Activated CD8-positive, alpha-beta T cell treated with anti-CD3 and anti-CD28 coated beads for 36 hours (primary cell): ENCODE measurements around the gene AURKAIP1. TPM values are rescaled to one million over a fixed set of nuclear protein-coding genes. Genes with fewer than 3 reads are reported as not detected.

Experiments used
- ATAC-seq: fragments of 200-7000 bp; cut with Tn5 transposase; one replicate; pipeline ENCODE4 v1.10.0; 2021; ENCODE audit warnings: mild to moderate bottlenecking, moderate library complexity
- CTCF ChIA-PET: fragments of 350-600 bp; sonication (Branson Sonifier 250); formaldehyde crosslinking; loops from one replicate; lab custom pipeline; 2021; ENCODE audit warnings: antibody characterized with exemption; lab: Charles Lee
- POLR2A ChIA-PET: fragments of 350-600 bp; sonication (Branson Sonifier 250); formaldehyde crosslinking; loops from one replicate; lab custom pipeline; 2021; ENCODE audit warnings: antibody characterized with exemption; lab: Charles Lee
- DNase-seq: peaks from one replicate; pipeline ENCODE4 v3.0.0-alpha.2; 2020
- H3K27ac Mint-ChIP-seq: one replicate; pipeline ENCODE4 v1.8.0; 2021; ENCODE audit warnings: mild to moderate bottlenecking, mixed read lengths
- H3K27me3 Mint-ChIP-seq: one replicate; pipeline ENCODE4 v1.8.0; 2021; ENCODE audit warnings: mixed read lengths
- H3K36me3 Mint-ChIP-seq: one replicate; pipeline ENCODE4 v1.8.0; 2021; ENCODE audit warnings: low read depth, mixed read lengths
- H3K4me1 Mint-ChIP-seq: one replicate; pipeline ENCODE4 v1.8.0; 2021; ENCODE audit warnings: low read depth, mixed read lengths
- H3K4me3 Mint-ChIP-seq: one replicate; pipeline ENCODE4 v1.8.0; 2021; ENCODE audit warnings: mild to moderate bottlenecking, moderate library complexity, mixed read lengths
- H3K9me3 Mint-ChIP-seq: one replicate; pipeline ENCODE4 v1.8.0; 2021; ENCODE audit warnings: mixed read lengths
- intact Hi-C: fragments of 100-400 bp; cut with micrococcal nuclease; formaldehyde crosslinking; loops from one replicate; pipeline ENCODE4 v1.10.0; 2022
- total RNA-seq, 2 experiments: library from RNA; stranded (reverse); gene quantifications; one replicate each; pipeline ENCODE4 v1.2.3, GENCODE V29; 2021
- TF ChIP-seq, protein P1 (sequence below): fragments of 200-600 bp; IDR thresholded peaks from one replicate; pipeline ENCODE4 v1.8.0; 2022; ENCODE audit warnings: antibody characterized with exemption, mild to moderate bottlenecking

The AURKAIP1 gene
- total RNA-seq, 2 experiments from 2014 or later, result 127 TPM

DNA sequence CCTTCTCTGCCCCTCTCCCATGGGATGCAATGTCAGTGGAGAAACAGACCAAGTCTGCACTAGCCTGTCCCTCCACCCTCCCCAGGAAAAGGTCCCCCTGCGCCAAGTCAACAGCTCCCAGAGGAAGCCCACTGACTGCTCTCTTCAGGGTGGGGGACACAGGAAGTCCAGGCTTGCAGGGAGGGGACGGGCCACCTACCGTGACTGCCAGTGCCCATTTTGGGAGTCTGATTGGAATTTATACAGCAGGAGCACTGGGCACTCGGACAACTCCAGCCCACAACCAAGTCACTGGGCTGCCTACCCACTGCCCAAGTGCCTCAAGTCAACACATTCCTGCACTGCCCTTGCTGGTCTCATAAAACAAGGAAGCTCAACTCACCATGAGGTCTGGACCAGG, 18.0 kb upstream of the AURKAIP1 start:
- ATAC-seq (no peak), DNase-seq (no peak)
- H3K4me1 Mint-ChIP-seq, result peaks cover 24% of the 10 kb centered on the region
- H3K9me3 Mint-ChIP-seq, result no peaks in the 10 kb centered on the region
- peaks cover 70% of the 10 kb centered on the region for H3K36me3 Mint-ChIP-seq
- H3K27ac Mint-ChIP-seq, result no peak overlapping the region
- intact Hi-C loops, result no loop called here
- TF ChIP-seq, protein P1, sequence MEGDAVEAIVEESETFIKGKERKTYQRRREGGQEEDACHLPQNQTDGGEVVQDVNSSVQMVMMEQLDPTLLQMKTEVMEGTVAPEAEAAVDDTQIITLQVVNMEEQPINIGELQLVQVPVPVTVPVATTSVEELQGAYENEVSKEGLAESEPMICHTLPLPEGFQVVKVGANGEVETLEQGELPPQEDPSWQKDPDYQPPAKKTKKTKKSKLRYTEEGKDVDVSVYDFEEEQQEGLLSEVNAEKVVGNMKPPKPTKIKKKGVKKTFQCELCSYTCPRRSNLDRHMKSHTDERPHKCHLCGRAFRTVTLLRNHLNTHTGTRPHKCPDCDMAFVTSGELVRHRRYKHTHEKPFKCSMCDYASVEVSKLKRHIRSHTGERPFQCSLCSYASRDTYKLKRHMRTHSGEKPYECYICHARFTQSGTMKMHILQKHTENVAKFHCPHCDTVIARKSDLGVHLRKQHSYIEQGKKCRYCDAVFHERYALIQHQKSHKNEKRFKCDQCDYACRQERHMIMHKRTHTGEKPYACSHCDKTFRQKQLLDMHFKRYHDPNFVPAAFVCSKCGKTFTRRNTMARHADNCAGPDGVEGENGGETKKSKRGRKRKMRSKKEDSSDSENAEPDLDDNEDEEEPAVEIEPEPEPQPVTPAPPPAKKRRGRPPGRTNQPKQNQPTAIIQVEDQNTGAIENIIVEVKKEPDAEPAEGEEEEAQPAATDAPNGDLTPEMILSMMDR, result no peak
- H3K4me3 Mint-ChIP-seq, result no peak overlapping the region
- ChIA-PET POLR2A (interaction anchor here (0.5 to 2.0 kb wide), 2 partner anchors 8 to 656 kb away, joined by 3 to 4 read pairs; no protein-coding TSS in a partner anchor), CTCF (no interaction called here)
- H3K27me3 Mint-ChIP-seq, result no peaks in the 10 kb centered on the region

DNA sequence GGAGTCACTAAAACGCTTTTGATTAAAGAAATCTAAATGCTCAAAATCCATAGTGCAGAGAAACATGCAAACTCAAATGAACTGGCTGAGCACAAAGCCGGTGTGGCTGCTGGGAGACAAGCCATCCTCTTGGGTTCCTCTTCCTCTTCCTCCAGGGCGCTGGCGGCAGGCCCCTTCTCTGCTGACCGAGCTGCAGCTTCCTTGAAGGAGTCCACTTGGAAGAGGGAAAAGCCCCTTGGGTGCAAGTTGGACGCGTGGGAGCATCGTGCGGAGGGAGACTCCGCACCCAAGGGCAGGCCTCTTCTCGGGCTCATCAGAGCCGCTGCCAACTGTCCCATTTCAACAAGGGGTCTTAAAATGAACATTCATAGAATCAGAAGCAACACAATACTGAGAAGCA, 16.2 kb upstream of the AURKAIP1 start:
- no peak overlapping the region for H3K4me3 Mint-ChIP-seq
- TF ChIP-seq, protein P1, result no peak
- intact Hi-C loops, result no loop called here
- DNase-seq, result no peak
- ATAC-seq, result no peak
- ChIA-PET CTCF (interaction anchor here (1.2 to 1.5 kb wide), 2 partner anchors 11 to 19 kb away, joined by 3 to 5 read pairs; no protein-coding TSS in a partner anchor), POLR2A (interaction anchor here (0.6 to 2.5 kb wide), 4 partner anchors 10 to 140 kb away, joined by 4 to 7 read pairs (median 4); partner anchors contain the start of gene MRPL20)
- H3K27me3 Mint-ChIP-seq, result no peaks in the 10 kb centered on the region
- no peak overlapping the region for H3K27ac Mint-ChIP-seq
- H3K9me3 Mint-ChIP-seq, result no peaks in the 10 kb centered on the region
- peaks cover 79% of the 10 kb centered on the region for H3K36me3 Mint-ChIP-seq
- H3K4me1 Mint-ChIP-seq, result peaks cover 17% of the 10 kb centered on the region

DNA sequence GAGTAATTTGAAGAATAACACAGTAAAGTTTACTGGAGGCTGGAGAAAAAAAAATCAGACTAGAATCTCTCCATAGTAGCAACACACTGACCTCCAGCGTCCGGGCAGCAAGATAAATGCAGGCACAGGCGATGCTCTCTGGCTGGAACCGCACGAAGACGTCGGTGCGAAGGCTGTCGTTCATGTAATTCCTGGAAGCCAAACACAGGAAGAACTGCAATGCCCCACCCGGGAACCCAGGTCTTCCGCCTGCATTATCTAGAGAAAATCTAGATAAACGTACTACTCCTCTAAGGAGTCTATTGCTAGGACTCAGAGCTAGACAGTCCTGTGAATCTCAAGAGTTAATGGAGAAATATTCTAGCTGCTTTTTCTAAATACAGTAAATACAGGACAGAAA, 15.7 kb upstream of the AURKAIP1 start:
- intact Hi-C loops, result no loop called here
- ChIA-PET CTCF (interaction anchor here (1.2 to 1.5 kb wide), 2 partner anchors 12 to 19 kb away, joined by 3 to 5 read pairs; no protein-coding TSS in a partner anchor), POLR2A (interaction anchor here (0.6 to 5.3 kb wide), 3 partner anchors 9 to 485 kb away, joined by 3 to 48 read pairs (median 7); partner anchors contain the start of genes CCNL2 and MRPL20)
- Mint-ChIP-seq H3K27ac (no peak overlapping the region), H3K4me1 (peaks cover 17% of the 10 kb centered on the region), H3K36me3 (peaks cover 82% of the 10 kb centered on the region), H3K4me3 (no peak overlapping the region), H3K9me3 (no peaks in the 10 kb centered on the region), H3K27me3 (no peaks in the 10 kb centered on the region)
- ATAC-seq (no peak), DNase-seq (no peak)
- TF ChIP-seq, protein P1, result no peak

DNA sequence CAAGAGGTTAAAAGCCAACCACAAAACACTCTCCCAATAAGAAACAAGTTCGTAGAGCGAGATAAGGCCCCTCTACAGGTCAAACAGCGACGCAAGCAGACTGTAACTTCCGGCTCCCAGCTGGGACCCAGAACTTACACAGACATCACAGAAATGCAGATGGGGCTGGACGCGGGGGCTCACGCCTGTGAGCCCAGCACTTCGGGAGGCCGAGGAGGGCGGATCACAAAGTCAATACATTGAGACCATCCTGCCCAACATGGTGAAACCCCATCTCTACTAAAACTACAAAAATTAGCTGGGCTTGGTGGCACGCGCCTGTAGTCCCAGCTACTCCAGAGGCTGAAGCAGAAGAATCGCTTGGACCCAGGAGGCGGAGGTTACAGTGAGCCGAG, 13.1 kb upstream of the AURKAIP1 start:
- DNase-seq, result no peak
- ChIA-PET CTCF (interaction anchor here (1.3 to 1.7 kb wide), 2 partner anchors 14 to 16 kb away, joined by 4 to 9 read pairs; no protein-coding TSS in a partner anchor), POLR2A (interaction anchor here (0.6 to 5.3 kb wide), 2 partner anchors 12 to 838 kb away, joined by 3 to 48 read pairs; partner anchors contain the start of gene CCNL2)
- intact Hi-C loops, result no loop called here
- no peak for ATAC-seq
- TF ChIP-seq, protein P1, result no peak
- Mint-ChIP-seq H3K9me3 (no peaks in the 10 kb centered on the region), H3K27me3 (no peaks in the 10 kb centered on the region), H3K36me3 (peaks cover 61% of the 10 kb centered on the region), H3K4me3 (no peak overlapping the region), H3K4me1 (peaks cover 2% of the 10 kb centered on the region), H3K27ac (no peak overlapping the region)
